ENCODE data around the gene MYH9. TPM values are rescaled to one million over a fixed set of nuclear protein-coding genes. Genes with fewer than 3 reads are reported as not detected.

Gene MYH9
- total and polyA plus RNA-seq, 4 donors: 184 to 667 (median 332) TPM

- H3K9ac ChIP-seq (ENCODE audit: insufficient read depth in 1 of 2, low read length in 2 of 2): no peak overlapping the region
Observed at GRCh38 chr22:36301851-36302250, 85.9 kb downstream of the MYH9 start.

GRCh38 chr22:36301384-36301828 lies 86.4 kb downstream of the MYH9 start:
- H3K36me3 ChIP-seq (ENCODE audit: control insufficient read depth in 4 of 4, insufficient read depth in 4 of 4, low read length in 4 of 4): peaks cover 71 to 92% (median 73%) of the 10 kb centered on the region in 4 donors
- H3K9ac ChIP-seq (ENCODE audit: insufficient read depth in 1 of 2, low read length in 2 of 2): no peak overlapping the region
- no peak overlapping the region for H3K4me3 ChIP-seq
- H3K27me3 ChIP-seq (ENCODE audit: control insufficient read depth in 3 of 3, insufficient read depth in 3 of 3, low read length in 2 of 3): no peaks in the 10 kb centered on the region
- peaks cover 0 to 3% (median 0%) of the 10 kb centered on the region in 5 donors for H3K4me1 ChIP-seq (ENCODE audit: control insufficient read depth in 5 of 5, insufficient read depth in 5 of 5, low read length in 5 of 5)
- DNase-seq: peak; percentile 67 to 76 (median 76)
- peak overlapping the region in 1 of 2 donors; percentile 63 for H3K27ac ChIP-seq (ENCODE audit: low read depth in 1 of 2, low read length in 1 of 2)
- no peaks in the 10 kb centered on the region for H3K9me3 ChIP-seq (ENCODE audit: control insufficient read depth in 4 of 4, insufficient read depth in 3 of 4, low read length in 3 of 4)
- TF ChIP-seq CTCF (IDR thresholded peaks at IDR 0.05; ENCODE audit: control extremely low read depth, extremely low read depth): peak; percentile 88
- ATAC-seq (ENCODE audit: insufficient read depth, low FRiP score): peak; percentile 51
- WGBS, 2 donors: 37% methylated on average over 13 of the region's 13 CpGs

More at GRCh38 chr22:36301851-36302250, 85.9 kb downstream of the MYH9 start:
- no peak for ATAC-seq (ENCODE audit: insufficient read depth, low FRiP score)
- H3K4me3 ChIP-seq: no peak overlapping the region
- no peak for TF ChIP-seq CTCF (IDR thresholded peaks at IDR 0.05; ENCODE audit: control extremely low read depth, extremely low read depth)
- 81 to 82% methylated on average over 8 of the region's 8 CpGs for WGBS, 2 donors
- H3K9me3 ChIP-seq (ENCODE audit: control insufficient read depth in 4 of 4, insufficient read depth in 3 of 4, low read length in 3 of 4): no peaks in the 10 kb centered on the region
- no peaks in the 10 kb centered on the region for H3K27me3 ChIP-seq (ENCODE audit: control insufficient read depth in 3 of 3, insufficient read depth in 3 of 3, low read length in 2 of 3)
- H3K4me1 ChIP-seq (ENCODE audit: control insufficient read depth in 5 of 5, insufficient read depth in 5 of 5, low read length in 5 of 5): peaks cover 0 to 3% (median 0%) of the 10 kb centered on the region in 5 donors
- H3K27ac ChIP-seq (ENCODE audit: low read depth in 1 of 2, low read length in 1 of 2): peak overlapping the region in 1 of 2 donors; percentile 63
- peaks cover 72 to 93% (median 74%) of the 10 kb centered on the region in 4 donors for H3K36me3 ChIP-seq (ENCODE audit: control insufficient read depth in 4 of 4, insufficient read depth in 4 of 4, low read length in 4 of 4)
- DNase-seq: peak in 2 of 3 donors; percentile 22 to 32

- DNase-seq: no peak
- TF ChIP-seq CTCF (IDR thresholded peaks at IDR 0.05; ENCODE audit: control extremely low read depth, extremely low read depth): no peak
- no peak for ATAC-seq (ENCODE audit: insufficient read depth, low FRiP score)
- Histone ChIP-seq H3K36me3 (ENCODE audit: control insufficient read depth in 4 of 4, insufficient read depth in 4 of 4, low read length in 4 of 4) (peaks cover 65 to 88% (median 74%) of the 10 kb centered on the region in 4 donors), H3K9ac (ENCODE audit: insufficient read depth in 1 of 2, low read length in 2 of 2) (no peak overlapping the region), H3K4me1 (ENCODE audit: control insufficient read depth in 5 of 5, insufficient read depth in 5 of 5, low read length in 5 of 5) (peaks cover 0 to 3% (median 0%) of the 10 kb centered on the region in 5 donors), H3K27ac (ENCODE audit: low read depth in 1 of 2, low read length in 1 of 2) (peak overlapping the region in 1 of 2 donors; percentile 20), H3K4me3 (no peak overlapping the region), H3K27me3 (ENCODE audit: control insufficient read depth in 3 of 3, insufficient read depth in 3 of 3, low read length in 2 of 3) (no peaks in the 10 kb centered on the region), H3K9me3 (ENCODE audit: control insufficient read depth in 4 of 4, insufficient read depth in 3 of 4, low read length in 3 of 4) (no peaks in the 10 kb centered on the region)
- 95% methylated on average over 24 of the region's 24 CpGs for WGBS, 2 donors
Observed at GRCh38 chr22:36300396-36301212, 87.2 kb downstream of the MYH9 start.

Measured in lung (tissue), 12 donors.